ENCODE results near the gene FAAP20.

GRCh38 chr1:2184531-2184930 lies 10.0 kb downstream of the FAAP20 start:
- TF ChIP-seq ZFP30 (CRISPR knock-in tag; IDR thresholded peaks at IDR 0.05) (no peak), ZNF565 (CRISPR knock-in tag; conservative IDR thresholded peaks at IDR 0.05; ENCODE audit: low read depth) (no peak), RARB (CRISPR knock-in tag; IDR thresholded peaks at IDR 0.05) (no peak), ARNTL (CRISPR knock-in tag; IDR thresholded peaks at IDR 0.05; ENCODE audit: borderline replicate concordance, low read depth) (no peak), TOX (CRISPR knock-in tag; IDR thresholded peaks at IDR 0.05; ENCODE audit: borderline replicate concordance) (no peak)
- TF ChIP-seq, protein P1, sequence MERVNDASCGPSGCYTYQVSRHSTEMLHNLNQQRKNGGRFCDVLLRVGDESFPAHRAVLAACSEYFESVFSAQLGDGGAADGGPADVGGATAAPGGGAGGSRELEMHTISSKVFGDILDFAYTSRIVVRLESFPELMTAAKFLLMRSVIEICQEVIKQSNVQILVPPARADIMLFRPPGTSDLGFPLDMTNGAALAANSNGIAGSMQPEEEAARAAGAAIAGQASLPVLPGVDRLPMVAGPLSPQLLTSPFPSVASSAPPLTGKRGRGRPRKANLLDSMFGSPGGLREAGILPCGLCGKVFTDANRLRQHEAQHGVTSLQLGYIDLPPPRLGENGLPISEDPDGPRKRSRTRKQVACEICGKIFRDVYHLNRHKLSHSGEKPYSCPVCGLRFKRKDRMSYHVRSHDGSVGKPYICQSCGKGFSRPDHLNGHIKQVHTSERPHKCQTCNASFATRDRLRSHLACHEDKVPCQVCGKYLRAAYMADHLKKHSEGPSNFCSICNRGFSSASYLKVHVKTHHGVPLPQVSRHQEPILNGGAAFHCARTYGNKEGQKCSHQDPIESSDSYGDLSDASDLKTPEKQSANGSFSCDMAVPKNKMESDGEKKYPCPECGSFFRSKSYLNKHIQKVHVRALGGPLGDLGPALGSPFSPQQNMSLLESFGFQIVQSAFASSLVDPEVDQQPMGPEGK (CRISPR knock-in tag; IDR thresholded peaks at IDR 0.05; ENCODE audit: borderline replicate concordance): no peak

Data from SK-N-SH treated with all-trans-retinoic acid at 6 μM for 48 hours (cell line).